Pulmonary artery endothelial cell (primary cell): ENCODE results near the gene ZNF672. TPM values are rescaled to one million over a fixed set of nuclear protein-coding genes. Genes with fewer than 3 reads are reported as not detected.

ENCODE experiments used
- DNase-seq: peaks from one replicate; pipeline ENCODE4 v3.0.0-alpha.2; 2011; ENCODE audit warnings: low read depth, low spot score
- total RNA-seq: library from RNA; depleted of rRNA; stranded (reverse); fragments of >200 nt; gene quantifications from 2 replicates; pipeline ENCODE4 v1.2.3, GENCODE V29; 2014

Gene ZNF672
- total RNA-seq, 1 donor from 2014 or later, result 21.7 TPM

GRCh38 chr1:248831842-248832241 lies 6.2 kb upstream of the ZNF672 start:
- DNase-seq, result no peak

DNA sequence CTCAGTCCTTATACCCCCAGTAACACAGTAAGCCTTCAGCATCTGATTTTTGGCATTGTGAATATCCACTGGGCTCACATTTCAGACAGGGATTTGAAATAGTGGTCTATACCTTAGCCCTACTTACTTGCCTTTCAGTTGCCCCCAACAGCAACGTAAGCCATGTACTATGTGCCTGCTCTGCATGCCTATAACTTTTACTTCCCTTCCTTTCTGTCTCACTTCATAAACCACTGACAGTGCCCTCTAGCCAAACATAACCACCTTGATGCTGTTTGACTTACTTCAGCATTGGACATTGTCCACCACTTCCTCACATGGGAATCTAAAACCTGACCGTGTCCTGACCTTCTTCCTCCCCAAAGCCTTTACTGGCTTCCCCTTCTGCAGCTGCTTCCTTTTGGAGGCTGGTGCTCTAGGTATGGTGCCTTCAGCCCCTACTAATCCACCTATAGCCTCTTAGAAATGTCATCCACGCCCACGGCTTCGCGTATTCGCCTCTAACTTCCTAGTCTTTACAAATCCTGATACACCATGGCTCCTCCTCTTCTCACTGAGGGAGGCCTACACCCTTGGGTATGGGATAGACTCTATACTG lies 3.6 kb upstream of the ZNF672 start:
- no peak for DNase-seq

GRCh38 chr1:248837045-248837780 lies 811 bp upstream of the ZNF672 start:
- DNase-seq, result no peak

- DNase-seq, result no peak
Observed at GRCh38 chr1:248838357-248839167, 538 bp downstream of the ZNF672 start.

DNA sequence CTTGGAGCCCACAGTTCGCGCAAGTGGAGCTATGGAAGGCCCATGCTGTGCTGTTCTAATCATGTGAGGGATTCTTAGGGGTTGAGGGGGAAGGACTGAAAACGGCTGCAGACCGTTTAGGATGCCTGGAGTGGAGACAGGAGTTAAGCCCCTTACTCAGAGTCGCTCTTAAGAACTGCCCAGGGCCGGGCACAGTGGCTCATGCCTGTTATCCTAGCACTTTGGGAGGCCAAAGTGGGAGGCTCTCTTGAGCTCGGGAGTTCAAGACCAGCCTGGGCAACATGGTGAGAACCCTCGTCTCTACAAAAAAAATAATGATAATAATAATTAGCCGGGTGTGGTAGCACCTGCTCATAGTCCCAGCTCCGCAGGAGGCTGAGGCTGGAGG lies 1.1 kb downstream of the ZNF672 start:
- DNase-seq, result no peak

GRCh38 chr1:248840946-248841345 lies 2.9 kb downstream of the ZNF672 start:
- DNase-seq, result no peak

DNA sequence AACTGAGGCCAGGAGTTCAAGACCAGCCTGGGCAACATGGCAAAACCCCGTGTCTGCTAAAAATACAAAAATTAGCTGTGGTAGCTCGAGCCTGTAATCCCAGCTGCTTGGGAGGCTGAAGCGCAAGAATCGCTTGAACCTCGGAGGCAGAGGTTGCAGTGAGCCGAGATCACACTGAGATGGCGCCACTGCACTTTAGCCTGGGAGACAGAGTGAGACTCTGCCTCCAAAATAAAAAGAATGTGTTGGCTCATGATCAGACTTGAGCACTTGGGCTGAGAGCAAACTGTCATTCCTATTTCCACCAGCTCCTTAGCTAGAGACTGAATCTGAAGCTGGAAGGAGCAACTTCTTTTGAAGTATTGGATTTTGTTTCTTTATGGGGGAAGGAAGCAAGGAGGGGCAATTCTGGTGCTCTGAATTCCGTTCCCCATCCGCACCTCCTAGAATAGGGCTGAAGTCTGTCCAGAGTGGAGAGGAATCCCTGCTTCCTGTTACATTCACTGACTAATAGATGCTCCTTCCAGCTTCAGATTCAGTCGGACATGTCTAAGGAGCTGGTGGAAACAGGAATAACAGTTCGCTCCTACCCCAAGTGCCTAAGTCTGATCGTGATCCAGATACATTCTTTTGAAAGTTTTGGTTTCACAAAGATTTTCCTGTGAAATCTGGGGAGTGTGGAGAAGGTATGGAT lies 3.8 kb downstream of the ZNF672 start:
- DNase-seq, result no peak

DNA sequence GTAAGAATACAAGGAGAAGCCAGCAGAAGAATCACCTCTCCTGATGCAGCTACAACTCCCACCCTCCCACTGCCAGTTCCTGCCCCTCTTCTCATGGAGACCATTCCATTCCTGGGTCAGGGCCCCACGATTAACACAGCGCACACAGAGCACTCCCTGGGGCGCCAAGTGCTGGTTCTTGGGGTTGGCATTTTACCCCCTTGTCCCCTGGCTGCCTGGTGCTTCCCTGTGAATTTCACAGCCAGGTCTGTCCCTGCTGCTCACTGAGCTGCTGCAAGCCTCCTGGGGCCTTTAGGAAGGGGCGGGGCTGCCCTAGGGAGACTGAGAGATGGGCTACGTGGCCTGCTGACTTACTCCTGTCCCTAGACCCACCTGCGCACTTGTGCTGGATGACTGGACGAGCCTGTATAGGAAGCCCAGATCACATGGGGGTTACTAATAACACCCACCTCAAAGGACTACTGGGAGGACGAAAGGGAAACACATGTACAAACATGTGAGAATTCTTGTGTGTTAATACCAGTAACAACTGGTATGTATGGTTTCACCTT lies 4.8 kb downstream of the ZNF672 start:
- no peak for DNase-seq

DNA sequence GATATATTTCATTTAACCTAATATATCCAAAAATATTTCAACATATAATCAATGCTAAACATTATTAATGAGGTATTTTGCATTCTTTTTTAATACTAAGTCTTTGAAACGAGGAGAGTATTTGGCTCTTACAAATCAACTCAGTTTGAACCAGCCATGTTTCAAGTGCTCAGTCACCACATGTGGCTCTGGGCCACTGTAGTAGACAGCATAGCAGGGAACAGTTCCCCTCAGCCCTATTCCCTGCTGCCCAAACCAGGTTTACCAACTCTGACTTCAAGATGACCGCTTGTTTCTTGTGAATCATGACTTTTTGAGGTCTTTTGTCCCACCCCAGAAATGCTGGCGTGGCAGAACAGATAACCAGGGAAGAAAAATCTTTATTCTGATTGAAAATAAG lies 5.7 kb downstream of the ZNF672 start:
- no peak for DNase-seq

- no peak for DNase-seq
Observed at GRCh38 chr1:248844526-248844925, 6.5 kb downstream of the ZNF672 start.

DNA sequence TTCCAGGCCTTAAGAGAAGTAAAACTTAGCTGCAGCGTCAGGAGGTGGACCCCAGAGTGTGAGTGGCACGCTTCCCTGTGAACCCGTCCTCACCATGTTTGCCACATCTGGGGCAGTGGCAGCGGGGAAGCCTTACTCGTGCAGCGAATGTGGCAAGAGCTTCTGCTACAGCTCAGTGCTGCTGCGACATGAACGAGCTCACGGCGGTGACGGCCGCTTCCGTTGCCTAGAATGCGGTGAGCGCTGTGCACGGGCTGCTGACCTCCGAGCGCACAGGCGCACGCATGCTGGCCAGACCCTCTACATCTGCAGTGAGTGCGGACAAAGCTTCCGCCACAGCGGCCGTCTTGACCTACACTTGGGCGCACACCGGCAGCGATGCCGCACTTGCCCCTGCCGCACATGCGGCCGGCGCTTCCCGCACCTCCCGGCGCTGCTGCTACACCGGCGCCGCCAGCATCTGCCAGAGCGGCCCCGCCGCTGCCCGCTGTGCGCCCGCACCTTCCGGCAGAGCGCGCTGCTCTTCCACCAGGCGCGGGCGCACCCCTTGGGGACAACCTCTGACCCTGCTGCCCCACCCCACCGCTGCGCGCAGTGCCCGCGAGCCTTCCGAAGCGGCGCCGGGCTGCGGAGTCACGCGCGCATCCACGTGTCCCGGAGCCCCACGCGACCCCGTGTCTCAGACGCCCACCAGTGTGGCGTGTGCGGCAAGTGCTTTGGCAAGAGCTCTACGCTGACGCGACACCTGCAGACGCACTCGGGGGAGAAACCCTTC lies 9.3 kb downstream of the ZNF672 start:
- DNase-seq, result no peak

GRCh38 chr1:248847956-248848561 lies 10.0 kb downstream of the ZNF672 start:
- no peak for DNase-seq

GRCh38 chr1:248848602-248849001 lies 10.6 kb downstream of the ZNF672 start:
- no peak for DNase-seq

DNA sequence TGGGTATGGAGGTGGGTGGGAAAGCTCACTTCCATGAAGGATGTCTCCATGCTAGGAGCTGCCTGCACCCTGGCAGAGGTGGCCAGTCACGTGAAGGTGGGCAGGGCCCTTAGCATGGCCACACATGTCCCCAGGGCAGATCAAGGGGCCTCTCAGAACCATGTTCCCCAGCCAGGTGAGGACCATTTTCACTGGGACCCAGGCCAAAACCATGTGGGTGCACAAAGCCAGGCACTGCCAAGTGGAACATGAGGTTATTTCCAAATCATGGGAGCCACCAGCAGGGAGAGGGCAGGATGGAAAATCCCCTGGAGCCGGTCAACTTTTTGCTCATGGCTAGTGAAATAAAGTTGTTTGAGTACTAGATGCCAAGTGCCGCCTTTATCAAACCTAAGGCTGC lies 11.1 kb downstream of the ZNF672 start:
- no peak for DNase-seq

GRCh38 chr1:248849637-248850036 lies 11.6 kb downstream of the ZNF672 start:
- no peak for DNase-seq

DNA sequence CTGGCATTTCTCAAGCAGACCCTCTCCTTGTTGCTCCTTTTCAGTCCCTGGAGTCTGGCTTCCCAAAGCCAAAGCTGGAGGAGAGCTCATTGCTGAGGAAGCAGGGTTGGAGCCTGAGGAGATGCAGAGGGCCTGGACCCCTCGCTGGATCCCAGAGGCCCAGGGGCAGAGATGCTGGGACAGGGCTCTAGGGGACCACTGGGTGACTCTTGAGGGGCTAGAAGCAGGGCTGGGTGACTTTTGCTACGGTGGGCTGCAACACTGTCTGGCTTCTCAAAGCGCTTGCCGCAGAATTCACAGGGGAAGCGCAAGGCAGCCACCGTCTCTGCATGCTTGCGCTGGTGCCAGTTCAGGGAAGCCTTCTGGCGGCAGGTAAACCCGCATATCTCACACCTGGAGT lies 12.1 kb downstream of the ZNF672 start:
- no peak for DNase-seq

GRCh38 chr1:248850536-248851251 lies 12.7 kb downstream of the ZNF672 start:
- DNase-seq, result no peak

DNA sequence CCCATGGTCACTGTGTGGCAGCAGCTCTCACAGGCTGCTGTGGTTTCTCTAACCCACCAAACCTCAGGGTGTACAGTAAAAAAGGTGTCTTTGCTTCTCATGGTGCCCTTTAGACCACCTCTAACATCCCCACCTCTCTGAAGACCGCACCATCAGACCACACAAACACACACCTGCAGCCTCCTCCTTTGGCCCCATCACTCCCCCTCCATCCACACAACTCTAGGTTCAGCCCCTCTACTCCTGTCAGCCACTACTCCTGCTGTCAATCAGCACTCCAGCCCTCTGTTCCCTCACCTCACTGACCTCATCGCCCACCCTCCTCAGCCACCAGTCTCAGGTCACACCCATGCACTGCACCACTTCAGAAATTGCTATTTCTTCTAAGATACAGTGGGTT lies 13.4 kb downstream of the ZNF672 start:
- no peak for DNase-seq

GRCh38 chr1:248852481-248853405 lies 14.7 kb downstream of the ZNF672 start:
- no peak for DNase-seq
